ENCODE results near the gene PDP2.

The PDP2 gene

GRCh38 chr16:66885491-66885890, 5.2 kb downstream of the PDP2 start:
- Histone ChIP-seq H3K27me3 (ENCODE audit: low read depth, low read length) (no peaks in the 10 kb centered on the region), H3K9me3 (ENCODE audit: insufficient read depth, low read length) (no peaks in the 10 kb centered on the region), H3K27ac (ENCODE audit: low read length) (no peak overlapping the region), H3K4me1 (ENCODE audit: low read length) (peaks cover 5% of the 10 kb centered on the region), H3K9ac (ENCODE audit: low read length) (no peak overlapping the region), H4K20me1 (ENCODE audit: insufficient read depth, low read length) (0 out of 2 replicates have a peak, but pooled peaks cover 7% of the 10 kb centered on the region), H2AFZ (ENCODE audit: low read depth, low read length) (no peak overlapping the region), H3K79me2 (ENCODE audit: low read length) (peaks cover 21% of the 10 kb centered on the region), H3K4me3 (ENCODE audit: low read length) (no peak overlapping the region), H3K4me2 (ENCODE audit: low read length) (no peak overlapping the region), H3K36me3 (replicated peaks; ENCODE audit: low read depth, low read length) (peaks cover 36% of the 10 kb centered on the region)
- TF ChIP-seq EZH2phosphoT487 (IDR thresholded peaks at IDR 0.05; ENCODE audit: low read depth): no peak
- TF ChIP-seq CTCF (IDR thresholded peaks at IDR 0.05; ENCODE audit: low read depth, low read length): no peak

GRCh38 chr16:66886321-66886720, 6.0 kb downstream of the PDP2 start:
- Histone ChIP-seq H3K4me3 (ENCODE audit: low read length) (no peak overlapping the region), H3K79me2 (ENCODE audit: low read length) (peaks cover 13% of the 10 kb centered on the region), H3K27ac (ENCODE audit: low read length) (no peak overlapping the region), H3K4me2 (ENCODE audit: low read length) (no peak overlapping the region), H3K27me3 (ENCODE audit: low read depth, low read length) (no peaks in the 10 kb centered on the region), H3K9ac (ENCODE audit: low read length) (no peak overlapping the region), H4K20me1 (ENCODE audit: insufficient read depth, low read length) (0 out of 2 replicates have a peak, but pooled peaks cover 7% of the 10 kb centered on the region), H3K4me1 (ENCODE audit: low read length) (peaks cover 5% of the 10 kb centered on the region), H3K9me3 (ENCODE audit: insufficient read depth, low read length) (no peaks in the 10 kb centered on the region), H3K36me3 (replicated peaks; ENCODE audit: low read depth, low read length) (peaks cover 36% of the 10 kb centered on the region), H2AFZ (ENCODE audit: low read depth, low read length) (no peak overlapping the region)
- no peak for TF ChIP-seq EZH2phosphoT487 (IDR thresholded peaks at IDR 0.05; ENCODE audit: low read depth)
- TF ChIP-seq CTCF (IDR thresholded peaks at IDR 0.05; ENCODE audit: low read depth, low read length): no peak

- no peak overlapping the region for H2AFZ ChIP-seq (ENCODE audit: low read depth, low read length)
- H3K27ac ChIP-seq (ENCODE audit: low read length): no peak overlapping the region
- H3K9ac ChIP-seq (ENCODE audit: low read length): no peak overlapping the region
- H3K27me3 ChIP-seq (ENCODE audit: low read depth, low read length): no peaks in the 10 kb centered on the region
- no peaks in the 10 kb centered on the region for H3K9me3 ChIP-seq (ENCODE audit: insufficient read depth, low read length)
- H4K20me1 ChIP-seq (ENCODE audit: insufficient read depth, low read length): 0 out of 2 replicates have a peak, but pooled peaks cover 7% of the 10 kb centered on the region
- no peaks in the 10 kb centered on the region; the same call in 1 of the 2 replicates for H3K4me1 ChIP-seq (ENCODE audit: low read length)
- no peak overlapping the region for H3K4me3 ChIP-seq (ENCODE audit: low read length)
- H3K79me2 ChIP-seq (ENCODE audit: low read length): peaks cover 7% of the 10 kb centered on the region
- H3K4me2 ChIP-seq (ENCODE audit: low read length): no peak overlapping the region
- TF ChIP-seq CTCF (IDR thresholded peaks at IDR 0.05; ENCODE audit: low read depth, low read length) (no peak), EZH2phosphoT487 (IDR thresholded peaks at IDR 0.05; ENCODE audit: low read depth) (no peak)
- peaks cover 36% of the 10 kb centered on the region for H3K36me3 ChIP-seq (replicated peaks; ENCODE audit: low read depth, low read length)
Observed at GRCh38 chr16:66886914-66887313, 6.6 kb downstream of the PDP2 start.

- Histone ChIP-seq H3K9me3 (ENCODE audit: insufficient read depth, low read length) (no peaks in the 10 kb centered on the region), H3K4me1 (ENCODE audit: low read length) (no peaks in the 10 kb centered on the region), H4K20me1 (ENCODE audit: insufficient read depth, low read length) (0 out of 2 replicates have a peak, but pooled peaks cover 7% of the 10 kb centered on the region), H3K79me2 (ENCODE audit: low read length) (no peaks in the 10 kb centered on the region; the same call in 1 of the 2 replicates), H3K27ac (ENCODE audit: low read length) (no peak overlapping the region), H2AFZ (ENCODE audit: low read depth, low read length) (no peak overlapping the region), H3K4me2 (ENCODE audit: low read length) (no peak overlapping the region), H3K36me3 (replicated peaks; ENCODE audit: low read depth, low read length) (peaks cover 34% of the 10 kb centered on the region), H3K27me3 (ENCODE audit: low read depth, low read length) (no peaks in the 10 kb centered on the region), H3K4me3 (ENCODE audit: low read length) (no peak overlapping the region), H3K9ac (ENCODE audit: low read length) (no peak overlapping the region)
- TF ChIP-seq CTCF (IDR thresholded peaks at IDR 0.05; ENCODE audit: low read depth, low read length) (no peak), EZH2phosphoT487 (IDR thresholded peaks at IDR 0.05; ENCODE audit: low read depth) (no peak)
Observed at GRCh38 chr16:66888647-66889615, 8.6 kb downstream of the PDP2 start.
